PFSK-1 (cell line): ENCODE measurements around the gene CHRNB2.

Source experiments
- FOXP2 ChIP-seq: optimal IDR thresholded peaks from 2 replicates; pipeline ENCODE3; 2011; ENCODE audit warnings: borderline replicate concordance, control low read depth, inconsistent platforms; ENCODE audit not compliant: insufficient read depth; ENCODE audit errors: extremely low read length, extremely low read depth
- POLR2AphosphoS5 ChIP-seq: IDR thresholded peaks from 2 replicates; pipeline ENCODE4 v1.6.1; 2012; ENCODE audit warnings: low read depth, mild to moderate bottlenecking, control low read depth, low read length, moderate library complexity
- REST ChIP-seq, 2 experiments: IDR thresholded peaks; 2 replicates each; pipeline versions ENCODE4 v1.6.1 to v1.8.0; 2011 to 2012; ENCODE audit warnings: low read depth in 2 of 2, low read length in 2 of 2, control low read depth in 1 of 2, inconsistent platforms in 1 of 2, mild to moderate bottlenecking in 1 of 2, moderate library complexity in 1 of 2; ENCODE audit not compliant: insufficient read depth in 1 of 2
- SIN3A ChIP-seq: IDR thresholded peaks from 2 replicates; pipeline ENCODE4 v1.6.1; 2012; ENCODE audit warnings: mild to moderate bottlenecking, low read length, moderate library complexity, borderline replicate concordance; ENCODE audit not compliant: insufficient read depth
- TAF1 ChIP-seq: IDR thresholded peaks from 2 replicates; pipeline ENCODE4 v1.6.1; 2012; ENCODE audit warnings: low read length, control low read depth, borderline replicate concordance; ENCODE audit not compliant: insufficient read depth

GRCh38 chr1:154591206-154591605 lies 23.6 kb downstream of the CHRNB2 start:
- TF ChIP-seq POLR2AphosphoS5 (no peak), TAF1 (no peak), REST (IDR thresholded peaks at IDR 0.05; ENCODE audit: insufficient read depth in 1 of 2, low read depth in 2 of 2, low read length in 2 of 2) (no peak), SIN3A (no peak), FOXP2 (no peak)
